H9 (cell line): ENCODE data around the gene KRTAP20-4. TPM values are rescaled to one million over a fixed set of nuclear protein-coding genes. Genes with fewer than 3 reads are reported as not detected.

Experiments used
- DNase-seq: peaks from one replicate; pipeline ENCODE4 v3.0.0-alpha.2; 2017
- H2AFZ ChIP-seq: one replicate; pipeline ENCODE4 v1.6.1; 2013; ENCODE audit warnings: mild to moderate bottlenecking, low read length, control low read depth, moderate library complexity
- H2AK5ac ChIP-seq: 2 replicates; pipeline ENCODE4 v1.6.1; 2013; ENCODE audit warnings: low read length, control low read depth, mixed read lengths; ENCODE audit not compliant: insufficient read length
- H2BK120ac ChIP-seq: one replicate; pipeline ENCODE4 v1.6.1; 2013; ENCODE audit warnings: low read depth, mild to moderate bottlenecking, low read length, control low read depth, inconsistent platforms; ENCODE audit not compliant: poor library complexity, severe bottlenecking
- H2BK12ac ChIP-seq: 2 replicates; pipeline ENCODE4 v1.6.1; 2013; ENCODE audit warnings: low read length, control low read depth, mixed read lengths, low read depth; ENCODE audit not compliant: insufficient read length
- H2BK15ac ChIP-seq: 2 replicates; pipeline ENCODE4 v1.6.1; 2013; ENCODE audit warnings: low read depth, low read length, control low read depth
- H2BK20ac ChIP-seq: one replicate; pipeline ENCODE4 v1.6.1; 2013; ENCODE audit warnings: low read depth, mild to moderate bottlenecking, low read length, control low read depth, inconsistent platforms; ENCODE audit not compliant: poor library complexity, severe bottlenecking
- H2BK5ac ChIP-seq: 2 replicates; pipeline ENCODE4 v1.6.1; 2013; ENCODE audit warnings: low read length, control low read depth, mixed read lengths; ENCODE audit not compliant: insufficient read length
- H3K14ac ChIP-seq: 2 replicates; pipeline ENCODE4 v1.6.1; 2013; ENCODE audit warnings: low read length, control low read depth; ENCODE audit not compliant: insufficient read depth
- H3K18ac ChIP-seq: 2 replicates; pipeline ENCODE4 v1.6.1; 2013; ENCODE audit warnings: low read depth, mild to moderate bottlenecking, mixed read lengths, low read length, control low read depth; ENCODE audit not compliant: insufficient read length
- H3K23ac ChIP-seq: 2 replicates; pipeline ENCODE4 v1.6.1; 2013; ENCODE audit warnings: low read length, control low read depth, mixed read lengths, low read depth; ENCODE audit not compliant: insufficient read length
- H3K23me2 ChIP-seq: 2 replicates; pipeline ENCODE4 v1.6.1; 2013; ENCODE audit warnings: low read depth, mild to moderate bottlenecking, mixed read lengths, low read length, control low read depth; ENCODE audit not compliant: insufficient read length, poor library complexity, severe bottlenecking
- H3K27ac ChIP-seq: 2 replicates; pipeline ENCODE4 v1.5.1; 2013; ENCODE audit warnings: low read length, control low read depth, mixed read lengths, low read depth; ENCODE audit not compliant: insufficient read length
- H3K27me3 ChIP-seq: 2 replicates; pipeline ENCODE4 v1.6.1; 2013; ENCODE audit warnings: low read length, control low read depth, inconsistent platforms; ENCODE audit not compliant: insufficient read depth
- H3K4ac ChIP-seq: 2 replicates; pipeline ENCODE4 v1.6.1; 2013; ENCODE audit warnings: low read depth, mild to moderate bottlenecking, control low read depth, inconsistent platforms, low read length, moderate library complexity
- H3K4me1 ChIP-seq: 2 replicates; pipeline ENCODE4 v1.6.1; 2013; ENCODE audit warnings: low read length, control low read depth, inconsistent platforms; ENCODE audit not compliant: insufficient read depth
- H3K4me2 ChIP-seq: 2 replicates; pipeline ENCODE4 v1.6.1; 2013; ENCODE audit warnings: low read length, control low read depth, mixed read lengths; ENCODE audit not compliant: insufficient read length, insufficient read depth
- H3K56ac ChIP-seq: 2 replicates; pipeline ENCODE4 v1.6.1; 2013; ENCODE audit warnings: low read depth, mild to moderate bottlenecking, mixed read lengths, low read length, control low read depth; ENCODE audit not compliant: insufficient read length
- H3K79me1 ChIP-seq: 2 replicates; pipeline ENCODE4 v1.6.1; 2013; ENCODE audit warnings: low read depth, mild to moderate bottlenecking, moderate library complexity, low read length, control low read depth, inconsistent platforms; ENCODE audit not compliant: insufficient read depth, poor library complexity, severe bottlenecking
- H3K79me2 ChIP-seq: 2 replicates; pipeline ENCODE4 v1.6.1; 2013; ENCODE audit warnings: low read length, control low read depth, inconsistent platforms; ENCODE audit not compliant: insufficient read depth
- H3K9ac ChIP-seq: 2 replicates; pipeline ENCODE4 v1.6.1; 2013; ENCODE audit warnings: low read length, control low read depth, mixed read lengths; ENCODE audit not compliant: insufficient read length; ENCODE audit errors: extremely low read depth
- H3K9me3 ChIP-seq: one replicate; pipeline ENCODE4 v1.6.1; 2013; ENCODE audit warnings: low read depth, low read length, inconsistent platforms; ENCODE audit not compliant: control insufficient read depth
- H3T11ph ChIP-seq: one replicate; pipeline ENCODE4 v1.6.1; 2013; ENCODE audit warnings: mild to moderate bottlenecking, low read length, control low read depth, inconsistent platforms
- H4K20me1 ChIP-seq: one replicate; pipeline ENCODE4 v1.6.1; 2013; ENCODE audit not compliant: control insufficient read depth, insufficient read length, insufficient read depth
- H4K5ac ChIP-seq: 2 replicates; pipeline ENCODE4 v1.6.1; 2013; ENCODE audit warnings: low read depth, mild to moderate bottlenecking, mixed read lengths, low read length, control low read depth; ENCODE audit not compliant: insufficient read length
- H4K8ac ChIP-seq: replicated peaks from 2 replicates; pipeline ENCODE4 v1.6.1; 2013; ENCODE audit warnings: low read length, control low read depth, mixed read lengths, low read depth; ENCODE audit not compliant: insufficient read length
- H4K91ac ChIP-seq: 2 replicates; pipeline ENCODE4 v1.6.1; 2013; ENCODE audit warnings: low read depth, mild to moderate bottlenecking, moderate library complexity, mixed read lengths, low read length, control low read depth; ENCODE audit not compliant: insufficient read length
- H3K27ac Mint-ChIP-seq, 3 experiments: 2 replicates in 2 of 3; 3 replicates in 1 of 3; pipeline ENCODE4 v1.8.0; 2020 to 2021; ENCODE audit warnings: mixed read lengths in 3 of 3, mild to moderate bottlenecking in 1 of 3, moderate library complexity in 1 of 3
- H3K27me3 Mint-ChIP-seq: 2 replicates; pipeline ENCODE4 v1.8.0; 2021; ENCODE audit warnings: low read depth, mild to moderate bottlenecking, moderate library complexity, mixed read lengths
- H3K36me3 Mint-ChIP-seq, 3 experiments: 2 replicates in 2 of 3; 3 replicates in 1 of 3; pipeline ENCODE4 v1.8.0; 2020 to 2021; ENCODE audit warnings: low read depth in 3 of 3, mixed read lengths in 3 of 3; ENCODE audit not compliant: insufficient read depth in 1 of 3
- H3K4me1 Mint-ChIP-seq, 2 experiments: 2 replicates each; pipeline ENCODE4 v1.8.0; 2020; ENCODE audit warnings: mixed read lengths in 2 of 2
- H3K4me3 Mint-ChIP-seq, 2 experiments: 2 replicates in 1 of 2; 3 replicates in 1 of 2; pipeline ENCODE4 v1.8.0; 2020 to 2021; ENCODE audit warnings: mild to moderate bottlenecking in 2 of 2, mixed read lengths in 2 of 2, moderate library complexity in 1 of 2
- H3K9me3 Mint-ChIP-seq, 2 experiments: 2 replicates in 1 of 2; 3 replicates in 1 of 2; pipeline ENCODE4 v1.8.0; 2020; ENCODE audit warnings: mild to moderate bottlenecking in 2 of 2, mixed read lengths in 2 of 2, moderate library complexity in 1 of 2
- CTCF ChIP-seq: fragments of 200-600 bp; sonication (generic); conservative IDR thresholded peaks from 3 replicates; pipeline ENCODE4 v1.8.0; 2021; ENCODE audit warnings: antibody characterized with exemption, mild to moderate bottlenecking
- total RNA-seq: library from RNA; stranded (reverse); gene quantifications from 2 replicates; pipeline ENCODE4 v1.2.1, GENCODE V29; 2021

The KRTAP20-4 gene
- total RNA-seq, 1 experiment from 2014 or later, result not detected

- Mint-ChIP-seq H3K4me3 (no peak overlapping the region), H3K4me1 (no peaks in the 10 kb centered on the region), H3K36me3 (peaks cover 0 to 10% (median 0%) of the 10 kb centered on the region in 3 experiments; a peak in 2 of 7 replicates), H3K27ac (no peak overlapping the region), H3K27me3 (no peaks in the 10 kb centered on the region; the same call in 1 of the 2 replicates), H3K9me3 (peaks cover 0 to 3% of the 10 kb centered on the region in 2 experiments; a peak in 1 of 5 replicates)
- Histone ChIP-seq H2BK5ac (no peak overlapping the region), H3K27ac (no peak overlapping the region), H3K9me3 (no peaks in the 10 kb centered on the region), H3K4me1 (no peaks in the 10 kb centered on the region), H3K9ac (no peak overlapping the region), H2AK5ac (no peak overlapping the region), H2BK12ac (no peak overlapping the region), H4K91ac (no peak overlapping the region), H3K79me2 (no peaks in the 10 kb centered on the region), H2BK20ac (no peak overlapping the region), H2BK15ac (no peak overlapping the region), H4K8ac (no peak overlapping the region), H2AFZ (no peak overlapping the region), H3T11ph (no peak overlapping the region), H3K14ac (no peak overlapping the region), H4K5ac (no peak overlapping the region), H2BK120ac (no peak overlapping the region), H3K79me1 (no peaks in the 10 kb centered on the region), H3K23me2 (no peaks in the 10 kb centered on the region), H3K4me2 (no peak overlapping the region), H3K23ac (no peak overlapping the region), H3K27me3 (no peaks in the 10 kb centered on the region), H3K18ac (no peak overlapping the region), H4K20me1 (no peaks in the 10 kb centered on the region), H3K56ac (no peak overlapping the region), H3K4ac (no peak overlapping the region)
- TF ChIP-seq CTCF, result no peak
- no peak for DNase-seq
These were observed 42.7 kb upstream of the KRTAP20-4 start for GRCh38 chr21:30577766-30578165.
